HEK293 (cell line): ENCODE measurements around the gene MAP3K7CL.

Experiments
- BCL11A ChIP-seq: fragments of 450-650 bp; formaldehyde crosslinking; IDR thresholded peaks from 2 replicates; pipeline ENCODE4 v1.5.1; 2016; ENCODE audit warnings: low read depth, missing biosample characterization, missing genetic modification characterization
- GFI1B ChIP-seq: fragments of 450-650 bp; formaldehyde crosslinking; IDR thresholded peaks from 2 replicates; pipeline ENCODE4 v1.5.1; 2016; ENCODE audit warnings: missing biosample characterization, missing genetic modification characterization
- GLIS1 ChIP-seq: fragments of 450-650 bp; formaldehyde crosslinking; IDR thresholded peaks from 2 replicates; pipeline ENCODE4 v1.5.1; 2016; ENCODE audit warnings: missing biosample characterization, missing genetic modification characterization
- HOXA7 ChIP-seq: sonication (generic); formaldehyde crosslinking; IDR thresholded peaks from 2 replicates; pipeline ENCODE4 v1.8.1; 2022; ENCODE audit warnings: missing genetic modification reagents, borderline replicate concordance
- HOXC10 ChIP-seq: sonication (generic); formaldehyde crosslinking; IDR thresholded peaks from 2 replicates; pipeline ENCODE4 v1.8.1; 2023; ENCODE audit warnings: mild to moderate bottlenecking, missing genetic modification reagents
- KLF1 ChIP-seq: fragments of 450-650 bp; formaldehyde crosslinking; IDR thresholded peaks from 2 replicates; pipeline ENCODE4 v1.5.1; 2016; ENCODE audit warnings: missing biosample characterization, missing genetic modification characterization
- KLF16 ChIP-seq: fragments of 450-650 bp; formaldehyde crosslinking; IDR thresholded peaks from 2 replicates; pipeline ENCODE4 v1.5.1; 2017; ENCODE audit warnings: missing biosample characterization, missing genetic modification characterization
- KLF7 ChIP-seq: fragments of 450-650 bp; formaldehyde crosslinking; IDR thresholded peaks from 2 replicates; pipeline ENCODE4 v1.5.1; 2016; ENCODE audit warnings: missing biosample characterization, missing genetic modification characterization, borderline replicate concordance
- SCRT1 ChIP-seq: fragments of 450-650 bp; formaldehyde crosslinking; IDR thresholded peaks from 2 replicates; pipeline ENCODE4 v1.5.1; 2016; ENCODE audit warnings: missing biosample characterization, missing genetic modification characterization, borderline replicate concordance
- SP2 ChIP-seq: fragments of 450-650 bp; formaldehyde crosslinking; IDR thresholded peaks from 2 replicates; pipeline ENCODE4 v1.5.1; 2016; ENCODE audit warnings: missing biosample characterization, missing genetic modification characterization
- ZBTB7A ChIP-seq: fragments of 450-650 bp; formaldehyde crosslinking; IDR thresholded peaks from 2 replicates; pipeline ENCODE4 v1.5.1; 2016; ENCODE audit warnings: low read depth, missing biosample characterization, missing genetic modification characterization
- ZFP3 ChIP-seq: fragments of 450-650 bp; formaldehyde crosslinking; IDR thresholded peaks from 2 replicates; pipeline ENCODE4 v1.5.1; 2016; ENCODE audit warnings: low read depth, missing biosample characterization, missing genetic modification characterization
- ZFP37 ChIP-seq: fragments of 450-650 bp; formaldehyde crosslinking; IDR thresholded peaks from 2 replicates; pipeline ENCODE4 v1.5.1; 2016; ENCODE audit warnings: missing biosample characterization, missing genetic modification characterization
- ZNF155 ChIP-seq: fragments of 450-650 bp; formaldehyde crosslinking; IDR thresholded peaks from 2 replicates; pipeline ENCODE4 v1.5.1; 2016; ENCODE audit warnings: missing biosample characterization, missing genetic modification characterization
- ZNF2 ChIP-seq: fragments of 450-650 bp; formaldehyde crosslinking; IDR thresholded peaks from 2 replicates; pipeline ENCODE4 v1.5.1; 2016; ENCODE audit warnings: missing biosample characterization, missing genetic modification characterization
- ZNF223 ChIP-seq: fragments of 450-650 bp; formaldehyde crosslinking; IDR thresholded peaks from 2 replicates; pipeline ENCODE4 v1.5.1; 2016; ENCODE audit warnings: missing biosample characterization, missing genetic modification characterization
- ZNF350 ChIP-seq: fragments of 450-650 bp; formaldehyde crosslinking; IDR thresholded peaks from 2 replicates; pipeline ENCODE4 v1.5.0; 2017; ENCODE audit warnings: missing biosample characterization, mild to moderate bottlenecking, missing genetic modification characterization
- ZNF623 ChIP-seq: fragments of 450-650 bp; formaldehyde crosslinking; IDR thresholded peaks from 2 replicates; pipeline ENCODE4 v1.5.1; 2016; ENCODE audit warnings: missing biosample characterization, missing genetic modification characterization
- ZNF626 ChIP-seq: fragments of 450-650 bp; sonication (Bioruptor Pico); formaldehyde crosslinking; IDR thresholded peaks from 2 replicates; pipeline ENCODE4 v1.5.1; 2018; ENCODE audit warnings: missing biosample characterization, missing genetic modification characterization, inconsistent platforms
- ZNF747 ChIP-seq: fragments of 450-650 bp; formaldehyde crosslinking; IDR thresholded peaks from 2 replicates; pipeline ENCODE4 v1.5.1; 2016; ENCODE audit warnings: missing biosample characterization, missing genetic modification characterization
- ZNF785 ChIP-seq: fragments of 450-650 bp; formaldehyde crosslinking; IDR thresholded peaks from 2 replicates; pipeline ENCODE4 v1.5.1; 2016; ENCODE audit warnings: missing biosample characterization, missing genetic modification characterization
- TF ChIP-seq, protein P1 (sequence below): sonication (generic); formaldehyde crosslinking; IDR thresholded peaks from 2 replicates; pipeline ENCODE4 v1.8.1; 2022; ENCODE audit warnings: mild to moderate bottlenecking, moderate library complexity, missing genetic modification reagents
- TF ChIP-seq, protein P2 (sequence below): fragments of 450-650 bp; formaldehyde crosslinking; IDR thresholded peaks from 2 replicates; pipeline ENCODE4 v1.5.1; 2016; ENCODE audit warnings: missing biosample characterization, missing genetic modification characterization, borderline replicate concordance
- TF ChIP-seq, protein P3 (sequence below): fragments of 450-650 bp; formaldehyde crosslinking; IDR thresholded peaks from 2 replicates; pipeline ENCODE4 v1.5.1; 2016; ENCODE audit warnings: missing biosample characterization, missing genetic modification characterization
- TF ChIP-seq, protein P4 (sequence below): fragments of 450-650 bp; formaldehyde crosslinking; IDR thresholded peaks from 2 replicates; pipeline ENCODE4 v1.5.1; 2016; ENCODE audit warnings: missing biosample characterization, missing genetic modification characterization
- TF ChIP-seq, protein P5 (sequence below): fragments of 450-650 bp; formaldehyde crosslinking; IDR thresholded peaks from 2 replicates; pipeline ENCODE4 v1.5.1; 2017; ENCODE audit warnings: missing biosample characterization, missing genetic modification characterization
- TF ChIP-seq, protein P6 (sequence below): fragments of 450-650 bp; formaldehyde crosslinking; IDR thresholded peaks from 2 replicates; pipeline ENCODE4 v1.5.1; 2017; ENCODE audit warnings: missing biosample characterization, missing genetic modification characterization

MAP3K7CL gene

DNA sequence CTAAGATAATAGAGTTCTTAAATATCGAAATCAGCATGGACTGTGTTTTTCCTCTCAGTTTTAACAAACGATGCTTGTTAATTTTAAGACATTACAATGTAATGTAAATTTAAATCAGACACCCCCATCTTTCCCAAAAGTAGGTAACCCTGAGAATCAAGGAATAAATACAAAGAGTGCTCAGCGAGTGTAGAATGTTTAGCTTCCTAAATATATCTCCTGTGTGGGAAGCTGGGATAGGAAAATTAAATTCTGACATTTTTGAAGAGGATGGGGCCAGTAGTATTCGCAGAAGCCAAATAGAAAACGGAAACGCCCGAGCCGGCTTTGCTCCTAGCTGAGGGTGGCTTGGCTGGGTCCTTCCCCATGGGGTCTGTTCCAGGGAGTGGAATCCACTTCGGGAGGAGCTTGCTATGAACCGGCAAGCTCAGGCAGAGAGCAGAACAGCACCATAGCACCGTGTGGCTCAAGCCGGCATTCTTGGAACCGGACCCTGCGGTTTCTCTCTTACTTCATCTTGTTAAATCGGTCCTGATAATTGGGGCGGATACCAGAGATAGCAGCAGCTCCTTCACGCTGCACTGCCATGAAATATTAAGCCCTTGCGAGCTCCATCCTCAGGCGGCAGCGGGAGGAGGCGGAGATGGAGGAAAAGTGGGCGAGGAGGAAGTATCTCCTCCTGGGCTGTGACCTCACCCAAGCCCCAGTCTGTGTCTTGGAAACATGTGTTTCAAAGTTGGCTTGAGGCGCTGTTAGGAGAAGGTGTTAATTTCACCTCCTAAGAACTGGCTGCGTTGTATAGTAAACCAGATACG, 24.9 kb downstream of the MAP3K7CL start (continued):
- TF ChIP-seq, protein P1, sequence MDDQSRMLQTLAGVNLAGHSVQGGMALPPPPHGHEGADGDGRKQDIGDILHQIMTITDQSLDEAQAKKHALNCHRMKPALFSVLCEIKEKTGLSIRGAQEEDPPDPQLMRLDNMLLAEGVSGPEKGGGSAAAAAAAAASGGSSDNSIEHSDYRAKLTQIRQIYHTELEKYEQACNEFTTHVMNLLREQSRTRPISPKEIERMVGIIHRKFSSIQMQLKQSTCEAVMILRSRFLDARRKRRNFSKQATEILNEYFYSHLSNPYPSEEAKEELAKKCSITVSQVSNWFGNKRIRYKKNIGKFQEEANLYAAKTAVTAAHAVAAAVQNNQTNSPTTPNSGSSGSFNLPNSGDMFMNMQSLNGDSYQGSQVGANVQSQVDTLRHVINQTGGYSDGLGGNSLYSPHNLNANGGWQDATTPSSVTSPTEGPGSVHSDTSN (CRISPR knock-in tag) = no peak
- TF ChIP-seq ZNF2 (no peak), SCRT1 (tag by site-specific recombination) (no peak), KLF16 (tag by site-specific recombination) (no peak; the same call in 1 of the 2 replicates), ZFP3 (tag by site-specific recombination) (no peak), GFI1B (tag by site-specific recombination) (no peak), ZNF155 (tag by site-specific recombination) (no peak), GLIS1 (tag by site-specific recombination) (peak; percentile 59; the same call in 1 of the 2 replicates), ZFP37 (tag by site-specific recombination) (no peak), ZNF223 (tag by site-specific recombination) (no peak), ZNF785 (tag by site-specific recombination) (no peak), HOXA7 (CRISPR knock-in tag) (no peak), KLF1 (tag by site-specific recombination) (0 out of 2 replicates have a peak, but pooled peaks have one; percentile 18), SP2 (tag by site-specific recombination) (no peak), KLF7 (tag by site-specific recombination) (no peak), ZNF350 (tag by site-specific recombination) (no peak), BCL11A (tag by site-specific recombination) (no peak), ZNF626 (tag by site-specific recombination) (no peak), ZBTB7A (tag by site-specific recombination) (no peak), ZNF623 (tag by site-specific recombination) (no peak), HOXC10 (no peak), ZNF747 (tag by site-specific recombination) (no peak)
- TF ChIP-seq, protein P2, sequence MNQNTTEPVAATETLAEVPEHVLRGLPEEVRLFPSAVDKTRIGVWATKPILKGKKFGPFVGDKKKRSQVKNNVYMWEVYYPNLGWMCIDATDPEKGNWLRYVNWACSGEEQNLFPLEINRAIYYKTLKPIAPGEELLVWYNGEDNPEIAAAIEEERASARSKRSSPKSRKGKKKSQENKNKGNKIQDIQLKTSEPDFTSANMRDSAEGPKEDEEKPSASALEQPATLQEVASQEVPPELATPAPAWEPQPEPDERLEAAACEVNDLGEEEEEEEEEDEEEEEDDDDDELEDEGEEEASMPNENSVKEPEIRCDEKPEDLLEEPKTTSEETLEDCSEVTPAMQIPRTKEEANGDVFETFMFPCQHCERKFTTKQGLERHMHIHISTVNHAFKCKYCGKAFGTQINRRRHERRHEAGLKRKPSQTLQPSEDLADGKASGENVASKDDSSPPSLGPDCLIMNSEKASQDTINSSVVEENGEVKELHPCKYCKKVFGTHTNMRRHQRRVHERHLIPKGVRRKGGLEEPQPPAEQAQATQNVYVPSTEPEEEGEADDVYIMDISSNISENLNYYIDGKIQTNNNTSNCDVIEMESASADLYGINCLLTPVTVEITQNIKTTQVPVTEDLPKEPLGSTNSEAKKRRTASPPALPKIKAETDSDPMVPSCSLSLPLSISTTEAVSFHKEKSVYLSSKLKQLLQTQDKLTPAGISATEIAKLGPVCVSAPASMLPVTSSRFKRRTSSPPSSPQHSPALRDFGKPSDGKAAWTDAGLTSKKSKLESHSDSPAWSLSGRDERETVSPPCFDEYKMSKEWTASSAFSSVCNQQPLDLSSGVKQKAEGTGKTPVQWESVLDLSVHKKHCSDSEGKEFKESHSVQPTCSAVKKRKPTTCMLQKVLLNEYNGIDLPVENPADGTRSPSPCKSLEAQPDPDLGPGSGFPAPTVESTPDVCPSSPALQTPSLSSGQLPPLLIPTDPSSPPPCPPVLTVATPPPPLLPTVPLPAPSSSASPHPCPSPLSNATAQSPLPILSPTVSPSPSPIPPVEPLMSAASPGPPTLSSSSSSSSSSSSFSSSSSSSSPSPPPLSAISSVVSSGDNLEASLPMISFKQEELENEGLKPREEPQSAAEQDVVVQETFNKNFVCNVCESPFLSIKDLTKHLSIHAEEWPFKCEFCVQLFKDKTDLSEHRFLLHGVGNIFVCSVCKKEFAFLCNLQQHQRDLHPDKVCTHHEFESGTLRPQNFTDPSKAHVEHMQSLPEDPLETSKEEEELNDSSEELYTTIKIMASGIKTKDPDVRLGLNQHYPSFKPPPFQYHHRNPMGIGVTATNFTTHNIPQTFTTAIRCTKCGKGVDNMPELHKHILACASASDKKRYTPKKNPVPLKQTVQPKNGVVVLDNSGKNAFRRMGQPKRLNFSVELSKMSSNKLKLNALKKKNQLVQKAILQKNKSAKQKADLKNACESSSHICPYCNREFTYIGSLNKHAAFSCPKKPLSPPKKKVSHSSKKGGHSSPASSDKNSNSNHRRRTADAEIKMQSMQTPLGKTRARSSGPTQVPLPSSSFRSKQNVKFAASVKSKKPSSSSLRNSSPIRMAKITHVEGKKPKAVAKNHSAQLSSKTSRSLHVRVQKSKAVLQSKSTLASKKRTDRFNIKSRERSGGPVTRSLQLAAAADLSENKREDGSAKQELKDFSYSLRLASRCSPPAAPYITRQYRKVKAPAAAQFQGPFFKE (tag by site-specific recombination) = no peak
- TF ChIP-seq, protein P3, sequence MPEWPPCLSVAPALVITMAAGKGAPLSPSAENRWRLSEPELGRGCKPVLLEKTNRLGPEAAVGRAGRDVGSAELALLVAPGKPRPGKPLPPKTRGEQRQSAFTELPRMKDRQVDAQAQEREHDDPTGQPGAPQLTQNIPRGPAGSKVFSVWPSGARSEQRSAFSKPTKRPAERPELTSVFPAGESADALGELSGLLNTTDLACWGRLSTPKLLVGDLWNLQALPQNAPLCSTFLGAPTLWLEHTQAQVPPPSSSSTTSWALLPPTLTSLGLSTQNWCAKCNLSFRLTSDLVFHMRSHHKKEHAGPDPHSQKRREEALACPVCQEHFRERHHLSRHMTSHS (tag by site-specific recombination) = no peak
- TF ChIP-seq, protein P4, sequence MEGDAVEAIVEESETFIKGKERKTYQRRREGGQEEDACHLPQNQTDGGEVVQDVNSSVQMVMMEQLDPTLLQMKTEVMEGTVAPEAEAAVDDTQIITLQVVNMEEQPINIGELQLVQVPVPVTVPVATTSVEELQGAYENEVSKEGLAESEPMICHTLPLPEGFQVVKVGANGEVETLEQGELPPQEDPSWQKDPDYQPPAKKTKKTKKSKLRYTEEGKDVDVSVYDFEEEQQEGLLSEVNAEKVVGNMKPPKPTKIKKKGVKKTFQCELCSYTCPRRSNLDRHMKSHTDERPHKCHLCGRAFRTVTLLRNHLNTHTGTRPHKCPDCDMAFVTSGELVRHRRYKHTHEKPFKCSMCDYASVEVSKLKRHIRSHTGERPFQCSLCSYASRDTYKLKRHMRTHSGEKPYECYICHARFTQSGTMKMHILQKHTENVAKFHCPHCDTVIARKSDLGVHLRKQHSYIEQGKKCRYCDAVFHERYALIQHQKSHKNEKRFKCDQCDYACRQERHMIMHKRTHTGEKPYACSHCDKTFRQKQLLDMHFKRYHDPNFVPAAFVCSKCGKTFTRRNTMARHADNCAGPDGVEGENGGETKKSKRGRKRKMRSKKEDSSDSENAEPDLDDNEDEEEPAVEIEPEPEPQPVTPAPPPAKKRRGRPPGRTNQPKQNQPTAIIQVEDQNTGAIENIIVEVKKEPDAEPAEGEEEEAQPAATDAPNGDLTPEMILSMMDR (tag by site-specific recombination) = 0 out of 2 replicates have a peak, but pooled peaks have one; percentile 22
- TF ChIP-seq, protein P5, sequence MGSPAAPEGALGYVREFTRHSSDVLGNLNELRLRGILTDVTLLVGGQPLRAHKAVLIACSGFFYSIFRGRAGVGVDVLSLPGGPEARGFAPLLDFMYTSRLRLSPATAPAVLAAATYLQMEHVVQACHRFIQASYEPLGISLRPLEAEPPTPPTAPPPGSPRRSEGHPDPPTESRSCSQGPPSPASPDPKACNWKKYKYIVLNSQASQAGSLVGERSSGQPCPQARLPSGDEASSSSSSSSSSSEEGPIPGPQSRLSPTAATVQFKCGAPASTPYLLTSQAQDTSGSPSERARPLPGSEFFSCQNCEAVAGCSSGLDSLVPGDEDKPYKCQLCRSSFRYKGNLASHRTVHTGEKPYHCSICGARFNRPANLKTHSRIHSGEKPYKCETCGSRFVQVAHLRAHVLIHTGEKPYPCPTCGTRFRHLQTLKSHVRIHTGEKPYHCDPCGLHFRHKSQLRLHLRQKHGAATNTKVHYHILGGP (tag by site-specific recombination) = no peak
- TF ChIP-seq, protein P6, sequence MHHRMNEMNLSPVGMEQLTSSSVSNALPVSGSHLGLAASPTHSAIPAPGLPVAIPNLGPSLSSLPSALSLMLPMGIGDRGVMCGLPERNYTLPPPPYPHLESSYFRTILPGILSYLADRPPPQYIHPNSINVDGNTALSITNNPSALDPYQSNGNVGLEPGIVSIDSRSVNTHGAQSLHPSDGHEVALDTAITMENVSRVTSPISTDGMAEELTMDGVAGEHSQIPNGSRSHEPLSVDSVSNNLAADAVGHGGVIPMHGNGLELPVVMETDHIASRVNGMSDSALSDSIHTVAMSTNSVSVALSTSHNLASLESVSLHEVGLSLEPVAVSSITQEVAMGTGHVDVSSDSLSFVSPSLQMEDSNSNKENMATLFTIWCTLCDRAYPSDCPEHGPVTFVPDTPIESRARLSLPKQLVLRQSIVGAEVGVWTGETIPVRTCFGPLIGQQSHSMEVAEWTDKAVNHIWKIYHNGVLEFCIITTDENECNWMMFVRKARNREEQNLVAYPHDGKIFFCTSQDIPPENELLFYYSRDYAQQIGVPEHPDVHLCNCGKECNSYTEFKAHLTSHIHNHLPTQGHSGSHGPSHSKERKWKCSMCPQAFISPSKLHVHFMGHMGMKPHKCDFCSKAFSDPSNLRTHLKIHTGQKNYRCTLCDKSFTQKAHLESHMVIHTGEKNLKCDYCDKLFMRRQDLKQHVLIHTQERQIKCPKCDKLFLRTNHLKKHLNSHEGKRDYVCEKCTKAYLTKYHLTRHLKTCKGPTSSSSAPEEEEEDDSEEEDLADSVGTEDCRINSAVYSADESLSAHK (tag by site-specific recombination) = no peak
